GM21447 (cell line): ENCODE results near the gene PATZ1.

Experiments used
- ATAC-seq: cut with Tn5 transposase; IDR thresholded peaks from one replicate; pipeline ENCODE4 v1.9.1; 2021; ENCODE audit not compliant: unreplicated experiment

PATZ1 gene

DNA sequence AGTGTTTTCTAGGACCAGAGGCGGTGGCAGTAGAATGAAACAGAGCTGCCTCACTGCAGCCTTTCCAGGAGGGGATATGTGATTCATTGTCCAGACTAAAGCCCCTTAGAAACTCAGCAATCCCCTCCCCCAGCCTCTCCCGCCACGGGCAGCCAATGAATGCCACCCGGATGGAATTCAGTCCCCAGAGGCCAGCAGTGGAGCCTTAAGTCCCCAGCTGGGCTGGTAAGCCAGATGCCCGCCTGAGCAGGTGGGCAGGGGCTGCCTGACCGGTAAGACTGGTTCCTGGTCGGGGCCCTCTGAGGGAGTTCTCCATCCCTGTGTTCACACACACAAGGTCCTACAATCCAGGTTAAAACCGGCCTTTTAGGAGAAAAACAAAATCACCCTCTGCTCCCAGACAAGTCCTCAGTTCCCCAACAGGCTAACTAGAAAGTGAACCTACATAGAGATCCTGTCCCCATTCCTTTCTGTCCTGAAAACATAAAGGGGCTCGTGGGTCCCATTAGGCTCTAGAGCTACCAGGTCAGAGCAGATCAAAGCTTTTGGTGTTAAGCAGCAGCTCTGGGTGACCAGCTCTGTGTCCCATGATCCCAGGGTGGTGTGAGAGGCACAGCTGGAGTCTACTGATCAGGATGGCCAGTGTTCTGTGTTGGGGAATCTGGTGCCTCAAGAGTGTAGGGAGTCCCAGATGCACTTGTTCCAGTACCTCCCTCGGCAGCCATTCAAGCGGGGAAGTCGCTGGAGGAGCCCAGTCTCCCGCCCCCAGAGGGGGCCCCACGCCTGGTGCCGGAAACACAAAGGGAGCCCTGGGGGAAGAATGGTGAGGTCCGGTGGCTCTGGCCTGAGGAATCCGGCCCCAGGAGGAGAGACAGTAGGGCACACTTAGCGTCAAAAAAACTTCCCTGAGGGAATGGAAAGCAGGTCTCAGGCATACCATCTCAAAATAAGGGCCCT, 2.6 kb downstream of the PATZ1 start:
- no peak for ATAC-seq

DNA sequence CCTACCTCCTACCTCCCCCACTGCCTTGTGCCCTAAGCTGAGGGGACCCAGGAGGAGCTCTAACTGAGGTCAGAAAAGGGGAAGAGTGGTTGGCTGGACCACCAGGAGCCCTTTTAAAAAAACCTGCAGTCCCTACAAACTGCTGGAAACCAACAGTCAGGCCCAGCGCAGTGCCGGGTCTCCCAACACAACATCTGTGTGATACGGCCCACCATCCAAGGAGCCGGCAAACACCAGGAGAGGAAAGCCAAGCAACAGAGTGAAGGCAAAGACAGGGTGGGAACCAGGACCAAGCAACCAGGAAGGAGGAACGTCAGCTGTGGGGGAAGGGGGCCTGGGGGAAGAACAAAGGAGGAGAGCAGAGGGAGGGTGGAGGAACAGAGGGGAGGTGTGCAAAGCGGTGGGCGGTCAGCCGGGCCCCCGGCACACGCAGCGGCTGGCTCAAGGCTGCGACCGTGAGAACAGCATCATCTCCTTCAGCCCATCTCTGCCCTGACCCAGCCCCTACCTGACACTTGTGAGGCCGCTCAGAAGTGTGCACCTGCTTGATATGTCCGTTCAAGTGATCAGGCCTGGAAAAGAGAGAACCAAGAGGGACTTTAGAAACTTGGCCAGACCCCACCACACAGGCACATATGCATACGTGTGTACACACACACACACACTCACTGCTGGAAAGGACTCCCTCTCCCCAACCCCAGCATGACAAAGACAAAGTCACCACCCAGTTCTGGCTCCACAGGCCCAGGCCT, 3.6 kb downstream of the PATZ1 start:
- ATAC-seq: no peak

- ATAC-seq: no peak
Observed at GRCh38 chr22:31341386-31342088, 4.6 kb downstream of the PATZ1 start.

- ATAC-seq: no peak
Observed at GRCh38 chr22:31340765-31341247, 5.3 kb downstream of the PATZ1 start.

DNA sequence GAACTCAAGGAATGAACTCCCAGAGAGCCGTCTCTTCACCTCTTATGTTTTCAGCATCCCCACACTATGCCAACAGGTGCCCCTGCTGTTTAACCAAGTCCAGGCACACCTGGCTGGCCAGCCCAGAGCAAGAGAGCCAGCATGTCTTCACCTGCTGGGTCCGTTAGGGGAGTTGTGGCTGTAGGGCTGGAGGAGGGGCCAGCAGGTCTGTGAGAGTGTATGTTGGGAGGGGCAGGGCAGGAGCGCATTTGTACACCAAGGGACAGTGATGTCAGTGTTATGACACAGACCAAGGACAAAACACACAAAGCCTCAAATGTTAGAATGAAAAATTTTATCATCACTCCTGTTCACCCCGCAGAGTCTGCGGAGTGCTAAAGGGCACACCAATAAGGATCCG, 5.8 kb downstream of the PATZ1 start:
- no peak for ATAC-seq

DNA sequence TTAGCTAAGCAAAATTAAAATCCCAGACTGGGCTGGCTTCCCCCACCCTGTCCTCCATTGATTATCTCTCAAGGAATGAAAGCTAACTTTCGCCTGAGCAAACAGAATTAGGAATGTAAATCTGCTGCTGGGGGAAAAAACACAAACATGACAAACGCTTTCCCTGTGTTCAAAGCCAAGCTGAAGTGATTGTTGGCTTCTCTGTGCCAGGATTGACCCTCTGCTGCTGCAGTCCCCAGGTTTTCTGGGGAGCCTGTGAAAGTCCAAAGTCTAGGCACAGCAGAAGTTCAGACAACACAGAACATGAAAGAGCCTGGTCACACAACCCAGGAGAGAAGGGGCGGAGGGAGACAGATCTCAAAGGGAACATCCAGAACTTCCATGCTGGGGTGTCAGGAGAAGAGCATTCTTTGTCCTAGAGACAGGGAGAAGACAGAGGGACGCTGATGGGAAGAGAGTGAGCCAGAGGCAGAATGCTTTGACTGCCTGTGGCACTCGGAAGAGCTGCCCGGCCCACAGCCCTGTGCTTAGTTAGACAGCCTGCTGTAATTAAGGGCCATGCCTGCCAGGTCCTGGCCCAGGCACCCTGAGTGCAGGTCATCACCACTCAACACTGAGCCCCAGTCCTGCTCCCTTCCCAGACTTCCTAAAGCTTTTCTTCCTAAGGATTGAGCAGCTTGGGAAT, 6.9 kb downstream of the PATZ1 start:
- no peak for ATAC-seq

DNA sequence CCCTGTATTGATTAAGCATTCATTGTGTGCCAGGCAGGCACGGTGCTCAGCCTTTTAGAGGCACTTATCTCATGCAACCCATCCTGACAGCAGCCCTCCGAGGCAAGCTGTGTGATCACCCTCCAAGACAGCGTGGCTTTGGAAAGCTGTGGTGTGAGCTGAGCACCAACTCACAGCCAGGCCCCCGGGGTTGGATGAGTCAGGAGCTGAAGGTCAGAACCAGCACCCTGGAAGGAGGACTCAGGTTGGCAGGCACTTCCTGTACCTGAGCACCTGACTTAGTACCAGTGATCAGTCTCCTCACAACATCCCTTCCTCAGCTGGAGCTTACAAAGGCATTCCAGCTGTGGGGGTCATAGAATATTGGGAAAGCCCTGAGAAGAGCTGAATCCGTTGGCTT, 9.0 kb downstream of the PATZ1 start:
- no peak for ATAC-seq

DNA sequence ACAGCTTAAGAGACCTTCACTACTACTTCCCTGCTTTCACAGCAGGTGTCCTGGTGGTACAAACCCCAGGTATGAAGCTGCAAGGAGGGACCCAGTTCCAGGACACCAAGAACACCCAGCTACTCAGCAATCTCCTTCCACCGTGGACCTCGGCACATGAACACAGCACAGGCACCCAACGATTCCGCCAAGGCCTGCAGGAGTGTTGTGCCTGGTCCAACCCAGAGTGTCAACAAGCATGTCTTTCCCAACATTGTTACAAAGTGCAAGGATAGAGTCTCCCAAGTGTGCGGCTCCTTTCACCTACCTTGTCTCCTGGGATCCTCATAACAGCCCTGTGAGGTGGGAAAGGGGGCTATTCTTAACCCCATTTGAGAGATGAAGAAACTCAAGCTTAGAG, 11.8 kb downstream of the PATZ1 start:
- no peak for ATAC-seq

- ATAC-seq: no peak
Observed at GRCh38 chr22:31333641-31334040, 12.5 kb downstream of the PATZ1 start.

DNA sequence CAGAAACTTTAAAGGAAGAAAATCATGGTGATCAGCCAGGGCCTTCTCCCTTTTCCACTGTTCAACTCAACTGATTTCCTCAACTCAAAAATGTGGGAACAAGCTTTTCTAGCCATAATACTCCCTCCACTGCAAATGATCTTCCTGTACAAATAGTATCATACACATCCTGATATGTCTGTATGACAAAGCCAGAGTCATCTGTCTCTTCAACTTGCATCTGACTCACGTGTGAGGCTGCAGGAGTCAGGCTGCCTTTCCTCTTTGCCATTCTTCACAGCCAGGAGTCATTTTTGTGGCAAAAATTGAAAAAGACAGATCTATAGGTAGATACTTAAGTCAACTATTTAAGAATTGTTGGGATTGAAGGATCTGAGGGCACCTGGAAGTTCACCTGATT, 13.3 kb downstream of the PATZ1 start:
- ATAC-seq: no peak

DNA sequence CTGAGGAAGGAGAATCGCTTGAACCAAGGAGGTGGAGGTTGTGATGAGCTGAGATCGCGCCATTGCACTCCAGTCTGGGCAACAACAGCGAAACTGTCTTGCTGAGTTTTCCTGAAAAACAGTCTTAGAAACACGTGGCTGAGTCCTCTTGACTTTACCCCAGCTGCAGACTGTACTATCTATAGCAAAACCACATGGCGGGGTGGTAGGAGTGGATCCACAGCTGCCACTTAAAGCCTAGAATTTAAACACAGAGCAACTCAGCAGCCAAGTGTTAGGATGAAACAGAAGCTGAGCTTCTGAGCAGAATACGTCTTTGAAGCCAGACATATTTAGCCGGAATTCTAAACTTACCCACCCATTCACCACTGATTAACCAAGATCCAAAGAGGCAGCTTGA, 14.1 kb downstream of the PATZ1 start:
- no peak for ATAC-seq

DNA sequence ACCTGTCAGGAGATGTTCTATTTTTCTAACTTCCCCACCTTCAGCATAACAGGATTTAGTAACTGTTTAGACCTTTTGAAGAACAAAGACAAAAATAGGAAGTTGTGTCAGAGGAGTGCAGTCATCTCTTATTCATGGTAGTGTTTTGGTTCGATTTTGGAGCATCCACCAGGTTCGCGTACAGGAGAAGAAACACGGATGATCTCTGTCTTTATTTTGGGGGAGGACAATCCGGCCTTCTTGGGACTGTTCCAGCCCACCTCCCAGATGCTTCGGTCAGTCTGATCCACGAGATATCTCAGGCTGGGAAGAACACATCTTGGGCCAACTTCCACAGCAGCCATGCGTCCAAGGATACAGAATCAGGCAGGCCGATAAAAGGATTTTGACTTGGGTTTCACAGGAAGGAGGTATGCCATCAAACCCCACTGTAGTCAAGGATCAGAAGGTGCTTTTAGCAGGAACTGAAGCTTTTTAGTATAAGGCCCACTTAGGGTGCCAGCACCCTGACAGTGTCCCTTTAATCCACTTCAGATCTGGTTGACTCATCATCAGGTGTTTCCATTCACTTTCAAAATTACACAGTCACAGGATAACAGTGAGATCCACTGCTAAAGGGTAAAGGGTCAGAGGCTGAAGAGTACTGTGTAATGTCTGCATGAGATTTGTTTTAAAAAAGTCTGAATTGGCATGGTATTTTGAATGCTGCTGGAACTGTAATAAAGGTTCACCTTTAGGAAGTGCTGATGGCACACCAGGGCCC, 16.5 kb downstream of the PATZ1 start:
- ATAC-seq: no peak

DNA sequence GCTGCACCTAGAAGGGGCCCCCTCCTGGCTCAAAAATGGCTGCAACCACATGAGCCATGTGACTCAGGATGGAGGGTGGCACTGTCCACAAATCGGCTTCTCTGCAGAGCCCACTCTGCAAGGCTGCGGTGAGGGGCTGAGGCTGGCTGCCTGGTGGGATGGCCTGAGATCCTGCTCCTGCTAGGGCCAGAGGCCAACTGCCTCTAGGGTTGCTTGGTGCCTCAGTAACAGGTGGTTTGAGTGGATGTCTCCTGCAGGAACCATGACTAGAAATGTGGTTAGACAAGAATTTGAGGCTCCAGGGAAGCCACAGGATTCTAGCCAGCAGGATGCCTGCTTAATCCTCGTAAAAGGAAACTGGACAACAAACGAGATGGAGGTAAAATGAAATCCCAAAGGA, 17.1 kb downstream of the PATZ1 start:
- ATAC-seq: no peak

GRCh38 chr22:31328544-31328960, 17.6 kb downstream of the PATZ1 start:
- ATAC-seq: no peak

GRCh38 chr22:31327806-31328543, 18.2 kb downstream of the PATZ1 start:
- ATAC-seq: no peak

DNA sequence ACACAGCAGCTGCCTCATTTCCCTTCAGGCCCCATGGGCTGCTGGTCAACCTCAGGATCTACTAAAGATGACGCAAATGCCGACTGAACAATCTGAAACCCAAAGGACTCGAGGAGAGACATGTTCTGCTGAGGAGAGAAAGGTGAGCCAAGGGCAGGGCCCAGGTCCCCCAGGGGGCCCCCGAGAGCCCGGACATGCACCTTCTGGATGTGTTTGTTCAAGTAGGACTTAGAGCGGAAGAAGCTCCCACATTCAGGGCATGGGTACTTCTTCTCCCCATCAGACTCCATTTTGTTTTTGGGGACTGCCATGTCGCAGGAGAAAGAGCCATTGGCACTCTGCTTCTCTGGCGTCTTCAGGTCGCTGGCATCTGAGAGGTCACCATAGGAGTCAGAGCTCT, 19.3 kb downstream of the PATZ1 start:
- no peak for ATAC-seq

DNA sequence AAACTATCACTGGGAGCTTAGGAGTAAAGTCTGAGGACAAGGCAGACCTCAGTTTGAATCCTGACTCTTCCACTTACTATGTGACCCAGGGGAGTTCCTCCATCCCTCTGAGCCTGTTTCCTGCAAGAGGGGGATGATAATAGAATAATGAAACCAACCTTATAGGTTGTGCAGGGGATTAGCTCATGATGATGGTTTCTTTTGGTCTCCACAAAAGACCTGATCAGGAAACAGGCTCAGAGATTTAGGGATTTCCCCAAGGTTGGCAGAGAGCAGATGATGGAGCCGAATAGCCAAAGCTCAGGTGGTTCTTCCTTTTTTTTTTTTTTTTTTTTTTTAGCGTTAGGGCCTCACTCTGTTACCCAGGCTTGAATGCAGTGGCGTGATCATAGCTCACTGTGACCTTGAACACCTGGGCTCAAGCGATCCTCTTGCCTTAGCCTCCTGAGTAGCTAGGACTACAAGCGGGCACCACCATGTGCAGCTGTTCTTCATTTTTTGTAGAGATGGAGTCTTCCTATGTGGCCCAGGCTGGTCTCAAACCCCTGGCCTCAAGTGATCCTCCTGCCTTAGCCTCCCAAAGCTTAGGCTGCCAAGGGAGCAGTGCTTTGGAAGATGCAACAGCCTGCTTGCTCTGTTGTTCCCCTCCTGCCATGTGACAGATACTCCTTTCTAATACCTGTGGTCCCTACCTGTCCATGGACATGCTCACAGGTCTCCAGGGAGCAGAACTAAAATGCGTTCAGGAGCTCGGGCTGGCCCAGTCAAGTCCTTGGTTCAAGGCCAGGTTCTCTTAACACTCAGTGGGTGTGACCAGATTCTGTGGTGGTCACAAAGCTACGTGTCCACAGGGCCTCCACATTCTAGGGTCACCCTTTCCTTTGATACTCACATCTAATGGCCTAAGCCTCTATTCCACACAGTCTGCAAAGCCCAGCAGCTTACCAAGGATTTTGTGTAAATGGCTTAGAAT, 22.3 kb downstream of the PATZ1 start:
- ATAC-seq: no peak

- ATAC-seq: no peak
Observed at GRCh38 chr22:31321421-31321820, 24.7 kb downstream of the PATZ1 start.
